C4-2B (cell line): ENCODE data around the gene STAG1.

Experiments used
- H3K27ac ChIP-seq: fragments of 450-650 bp; 2 replicates; pipeline ENCODE4 v1.5.1; 2017
- CTCF ChIP-seq: fragments of 450-650 bp; conservative IDR thresholded peaks from 2 replicates; pipeline ENCODE4 v1.5.1; 2017; ENCODE audit warnings: mild to moderate bottlenecking
- ZFX ChIP-seq: fragments of 450-650 bp; IDR thresholded peaks from 2 replicates; pipeline ENCODE4 v1.6.1; 2017

Gene STAG1

GRCh38 chr3:136634821-136635220 lies 117.4 kb downstream of the STAG1 start:
- TF ChIP-seq CTCF (no peak), ZFX (no peak)
- no peak overlapping the region for H3K27ac ChIP-seq

GRCh38 chr3:136632625-136633081 lies 119.5 kb downstream of the STAG1 start:
- TF ChIP-seq CTCF (no peak), ZFX (no peak)
- peak overlapping the region; percentile 81; the same call in 1 of the 2 replicates for H3K27ac ChIP-seq

GRCh38 chr3:136631424-136631823 lies 120.8 kb downstream of the STAG1 start:
- TF ChIP-seq CTCF = no peak
- TF ChIP-seq ZFX = no peak

GRCh38 chr3:136630915-136631314 lies 121.3 kb downstream of the STAG1 start:
- TF ChIP-seq CTCF (no peak), ZFX (no peak)
- H3K27ac ChIP-seq = no peak overlapping the region; the same call in 1 of the 2 replicates

More at GRCh38 chr3:136631424-136631823, 120.8 kb downstream of the STAG1 start:
- peak overlapping the region; percentile 42; the same call in 1 of the 2 replicates for H3K27ac ChIP-seq

- peak overlapping the region; percentile 72 for H3K27ac ChIP-seq
- TF ChIP-seq ZFX (no peak), CTCF (no peak)
Measured at GRCh38 chr3:136626493-136626892, 125.7 kb downstream of the STAG1 start.

GRCh38 chr3:136624894-136625815 lies 127.0 kb downstream of the STAG1 start:
- no peak for TF ChIP-seq CTCF
- no peak for TF ChIP-seq ZFX
- peak overlapping the region; percentile 72 for H3K27ac ChIP-seq

GRCh38 chr3:136624371-136624770 lies 127.8 kb downstream of the STAG1 start:
- no peak for TF ChIP-seq ZFX
- no peak for TF ChIP-seq CTCF
- no peak overlapping the region for H3K27ac ChIP-seq
